AG10803 (cell line): Measurements from ENCODE around the gene PTGDR.

Experiments used
- DNase-seq: peaks from one replicate; pipeline ENCODE4 v3.0.0; 2010; ENCODE audit warnings: low read depth
- H3K4me3 ChIP-seq: 2 replicates; pipeline ENCODE4 v1.5.1; 2011; ENCODE audit warnings: mild to moderate bottlenecking, low read length, control low read depth
- CTCF ChIP-seq: conservative IDR thresholded peaks from 2 replicates; pipeline ENCODE4 v1.5.1; 2011; ENCODE audit warnings: mild to moderate bottlenecking, low read length, control low read depth, inconsistent platforms

PTGDR gene

GRCh38 chr14:52271538-52271937 is 4.0 kb downstream of the PTGDR start:
- DNase-seq, result no peak
- no peak overlapping the region for H3K4me3 ChIP-seq
- TF ChIP-seq CTCF, result no peak

GRCh38 chr14:52272375-52272774 is 4.9 kb downstream of the PTGDR start:
- H3K4me3 ChIP-seq, result no peak overlapping the region
- DNase-seq, result peak; percentile 11
- TF ChIP-seq CTCF, result peak; percentile 46

- DNase-seq, result no peak
- no peak for TF ChIP-seq CTCF
- no peak overlapping the region for H3K4me3 ChIP-seq
Measured at GRCh38 chr14:52275372-52275771, 7.9 kb downstream of the PTGDR start.

GRCh38 chr14:52277552-52277951 is 10.1 kb downstream of the PTGDR start:
- no peak for DNase-seq
- no peak overlapping the region for H3K4me3 ChIP-seq
- no peak for TF ChIP-seq CTCF

- no peak for TF ChIP-seq CTCF
- H3K4me3 ChIP-seq, result no peak overlapping the region
- peak; percentile 31 for DNase-seq
Measured at GRCh38 chr14:52279408-52279807, 11.9 kb downstream of the PTGDR start.

GRCh38 chr14:52283099-52283498 is 15.6 kb downstream of the PTGDR start:
- no peak overlapping the region for H3K4me3 ChIP-seq
- no peak for TF ChIP-seq CTCF
- DNase-seq, result no peak

- H3K4me3 ChIP-seq, result no peak overlapping the region
- TF ChIP-seq CTCF, result no peak
- DNase-seq, result peak; percentile 16
Measured at GRCh38 chr14:52286661-52287649, 19.5 kb downstream of the PTGDR start.
